Endothelial cell of umbilical vein (primary cell): ENCODE results near the gene GAR1. TPM values are rescaled to one million over a fixed set of nuclear protein-coding genes. Genes with fewer than 3 reads are reported as not detected.
A peak's percentile ranks its signal among the peaks of the same experiment; 100 is the strongest.

Experiments
- BruUV-seq: library from RNA; stranded (reverse); fragments of 400-500 nt; replicated peaks from 2 replicates; lab custom pipeline; 2021; lab: Mats Ljungman, UMichigan
- CTCF ChIA-PET: fragments of 300-600, 350-600 bp; sonication (Branson Sonifier 250); formaldehyde crosslinking; loops from one replicate; lab custom pipeline; 2021; ENCODE audit warnings: antibody characterized with exemption, inconsistent platforms; lab: Charles Lee
- POLR2A ChIA-PET: fragments of 300-600, 350-600 bp; sonication (Branson Sonifier 250); formaldehyde crosslinking; loops from one replicate; lab custom pipeline; 2021; ENCODE audit warnings: antibody characterized with exemption, inconsistent platforms; lab: Charles Lee
- DNase-seq: peaks from one replicate; pipeline ENCODE4 v3.0.0-alpha.2; 2011; ENCODE audit warnings: low read depth, low spot score
- FAIRE-seq: peaks from 2 replicates; lab custom pipeline; 2011; peaks lifted over from hg19 to GRCh38; lab: Jason Lieb, UNC
- H2AFZ ChIP-seq: 2 replicates; pipeline ENCODE4 v1.6.0; 2012; ENCODE audit warnings: low read depth, low read length, control low read depth, inconsistent platforms
- H3K27ac ChIP-seq: 2 replicates; pipeline ENCODE4 v1.5.1; 2011; ENCODE audit warnings: low read depth, mild to moderate bottlenecking, control low read depth, low read length, moderate library complexity; ENCODE audit not compliant: insufficient read depth
- H3K27me3 ChIP-seq, 2 experiments: 2 replicates each; pipeline versions ENCODE4 v1.6.0 to v1.6.1; 2011; ENCODE audit warnings: low read length in 2 of 2, mixed read lengths in 1 of 2; ENCODE audit not compliant: control insufficient read depth in 2 of 2, insufficient read depth in 2 of 2
- H3K36me3 ChIP-seq, 2 experiments: 2 replicates in 1 of 2; 3 replicates in 1 of 2; pipeline ENCODE4 v1.5.1; 2011; ENCODE audit warnings: low read length in 2 of 2, mild to moderate bottlenecking in 1 of 2, moderate library complexity in 1 of 2; ENCODE audit not compliant: control insufficient read depth in 2 of 2, insufficient read depth in 2 of 2; ENCODE audit errors: extremely low read depth in 1 of 2
- H3K4me1 ChIP-seq: 3 replicates; pipeline ENCODE4 v1.5.1; 2011; ENCODE audit warnings: mild to moderate bottlenecking, low read length; ENCODE audit not compliant: control insufficient read depth, insufficient read depth; ENCODE audit errors: extremely low read depth
- H3K4me2 ChIP-seq: 2 replicates; pipeline ENCODE4 v1.6.1; 2011; ENCODE audit warnings: low read length, control low read depth, mixed read lengths; ENCODE audit not compliant: insufficient read depth
- H3K4me3 ChIP-seq, 3 experiments: fragments of 200-600 bp in 1 of 3; sonication (generic), shearing (Covaris generic) in 1 of 3; replicated peaks in 1 of 3; 2 replicates each; pipeline ENCODE4 v1.5.1; 2011 to 2016; ENCODE audit warnings: control low read depth in 3 of 3, low read length in 3 of 3, mild to moderate bottlenecking in 2 of 3, inconsistent platforms in 1 of 3, low read depth in 1 of 3, moderate library complexity in 1 of 3; ENCODE audit not compliant: insufficient read depth in 1 of 3
- H3K79me2 ChIP-seq: 2 replicates; pipeline ENCODE4 v1.6.0; 2012; ENCODE audit warnings: low read length, inconsistent platforms; ENCODE audit not compliant: control insufficient read depth, insufficient read depth
- H3K9ac ChIP-seq: replicated peaks from 2 replicates; pipeline ENCODE3; 2011; ENCODE audit warnings: low read length, control low read depth; ENCODE audit not compliant: insufficient read depth; ENCODE audit errors: extremely low read depth
- H3K9me1 ChIP-seq: replicated peaks from 3 replicates; pipeline ENCODE4 v1.6.0; 2011; ENCODE audit warnings: mild to moderate bottlenecking, low read length; ENCODE audit not compliant: control insufficient read depth, insufficient read depth; ENCODE audit errors: extremely low read depth
- H3K9me3 ChIP-seq: replicated peaks from 2 replicates; pipeline ENCODE4 v1.5.1; 2012; ENCODE audit warnings: low read length, inconsistent platforms; ENCODE audit not compliant: control insufficient read depth, insufficient read depth
- H4K20me1 ChIP-seq: replicated peaks from 2 replicates; pipeline ENCODE3; 2011; ENCODE audit warnings: mild to moderate bottlenecking, low read length; ENCODE audit not compliant: control insufficient read depth, insufficient read depth; ENCODE audit errors: extremely low read depth
- CTCF ChIP-seq, 2 donors: IDR thresholded peaks; 1 replicate in 1 of 2; 2 replicates in 1 of 2; pipeline ENCODE4 v1.5.1; 2011; ENCODE audit warnings: low read length in 2 of 2, mild to moderate bottlenecking in 2 of 2, moderate library complexity in 2 of 2, control low read depth in 1 of 2, inconsistent platforms in 1 of 2, low read depth in 1 of 2; ENCODE audit not compliant: insufficient read depth in 1 of 2; ENCODE audit errors: extremely low read depth in 1 of 2
- EZH2 ChIP-seq: IDR thresholded peaks from 2 replicates; pipeline ENCODE4 v1.6.1; 2012; ENCODE audit warnings: borderline replicate concordance, low read depth, mild to moderate bottlenecking, moderate library complexity, low read length, inconsistent platforms; ENCODE audit not compliant: severe bottlenecking
- GATA2 ChIP-seq: IDR thresholded peaks from 2 replicates; pipeline ENCODE4 v1.7.0; 2011; ENCODE audit warnings: low read depth, mild to moderate bottlenecking, moderate library complexity, mixed read lengths, low read length; ENCODE audit not compliant: insufficient read length, insufficient read depth
- JUN ChIP-seq: IDR thresholded peaks from 2 replicates; pipeline ENCODE4 v1.6.1; 2011; ENCODE audit warnings: borderline replicate concordance, low read depth; ENCODE audit not compliant: insufficient read length, insufficient read depth
- MYC ChIP-seq: IDR thresholded peaks from one replicate; pipeline ENCODE4 v1.6.1; 2011; ENCODE audit warnings: mild to moderate bottlenecking, low read depth, low read length
- POLR2A ChIP-seq: IDR thresholded peaks from 2 replicates; pipeline ENCODE4 v1.6.1; 2012; ENCODE audit warnings: low read depth, mild to moderate bottlenecking, control low read depth, low read length
- POLR2AphosphoS5 ChIP-seq: IDR thresholded peaks from 2 replicates; pipeline ENCODE4 v1.6.1; 2012; ENCODE audit warnings: low read depth, mild to moderate bottlenecking, control low read depth, low read length, moderate library complexity; ENCODE audit not compliant: insufficient read depth
- dilution Hi-C: fragments of 300-500 bp; cut with MboI; formaldehyde crosslinking; loops from one replicate; pipeline ENCODE4 v1.15.0; 2019; ENCODE audit warnings: low sequenced_read_pairs; ENCODE audit not compliant: extremely low pct_ligation_motif_present
- intact Hi-C: fragments of 100-400 bp; cut with micrococcal nuclease; formaldehyde crosslinking; loops from one replicate; pipeline ENCODE4 v1.10.0; 2022
- polyA plus RNA-seq, 4 experiments: library from polyadenylated mRNA; depleted of rRNA in 3 of 4; stranded (reverse) in 3 of 4; unstranded in 1 of 4; fragments of >200 nt; gene quantifications; 2 replicates each; pipeline versions ENCODE4 v1.2.1 to v1.2.3, GENCODE V29; 2011 to 2012; ENCODE audit warnings: missing spikeins in 1 of 4
- total RNA-seq: library from RNA; stranded (reverse); gene quantifications from 2 replicates; pipeline ENCODE4 v1.2.3, GENCODE V29; 2021
- TF ChIP-seq, protein P1 (sequence below): IDR thresholded peaks from 2 replicates; pipeline ENCODE4 v1.6.1; 2011; ENCODE audit not compliant: insufficient read depth, insufficient read length

Gene GAR1
- total and polyA plus RNA-seq, 2 donors (not counting 3 experiments of a cell fraction or from before 2014, with no cell fraction given) = 12.7 to 29.1 TPM

DNA sequence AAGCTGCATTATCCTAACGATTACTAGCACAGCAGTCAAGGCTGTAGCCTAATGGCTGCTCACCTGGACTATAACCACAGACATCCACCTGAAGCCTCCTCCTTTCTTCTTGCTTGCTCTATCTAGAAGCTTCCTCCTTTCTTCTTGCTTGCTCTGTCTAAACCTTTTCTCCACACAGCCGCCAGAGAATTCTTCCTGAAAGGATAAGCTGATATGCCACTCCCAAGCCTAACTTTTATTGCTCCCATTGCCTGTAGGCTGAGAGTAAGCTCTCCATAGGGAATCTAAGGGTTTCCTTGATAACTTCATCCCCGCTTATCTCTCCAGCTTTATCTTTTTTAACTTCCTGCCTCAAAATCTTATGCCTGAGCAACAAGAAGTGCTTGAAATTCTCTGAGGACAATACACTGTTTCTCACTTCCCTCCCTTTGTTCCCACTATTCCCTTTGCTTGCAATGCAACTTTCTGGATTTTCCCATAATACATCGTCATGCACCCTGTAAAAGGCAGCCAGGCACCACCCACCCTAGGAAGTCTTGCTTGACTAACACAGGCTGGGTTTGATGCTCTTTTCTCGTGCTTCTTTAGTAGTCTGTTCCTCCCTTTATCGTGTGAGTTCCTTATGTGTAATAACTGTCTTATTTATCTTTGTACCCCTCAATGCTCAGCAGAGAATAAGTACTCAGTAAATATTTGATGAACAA is 31.0 kb downstream of the GAR1 start:
- H3K4me3 ChIP-seq = no peak overlapping the region
- peak overlapping the region; percentile 33 for H3K4me2 ChIP-seq
- ChIA-PET CTCF (interaction anchor here (1.2 kb wide), 1 partner anchor 132 kb away, joined by 4 read pairs; no protein-coding TSS in a partner anchor), POLR2A (no interaction called here)
- H3K9me1 ChIP-seq = no peaks in the 10 kb centered on the region
- H3K9ac ChIP-seq = no peak overlapping the region
- peak; percentile 19 for DNase-seq
- H3K79me2 ChIP-seq = no peaks in the 10 kb centered on the region
- H3K4me1 ChIP-seq = peaks cover 4% of the 10 kb centered on the region
- H3K27me3 ChIP-seq = no peaks in the 10 kb centered on the region
- FAIRE-seq = peak; percentile 18
- no peak overlapping the region for H2AFZ ChIP-seq
- dilution Hi-C loops (no loop called here), intact Hi-C loops (no loop called here)
- H3K27ac ChIP-seq = no peak overlapping the region
- TF ChIP-seq GATA2 (no peak), CTCF (IDR thresholded peaks at IDR 0.05; ENCODE audit: extremely low read depth in 1 of 2, insufficient read depth in 1 of 2, low read depth in 1 of 2, low read length in 2 of 2) (no peak), POLR2AphosphoS5 (no peak), EZH2 (no peak), JUN (no peak), POLR2A (no peak), MYC (no peak)
- TF ChIP-seq, protein P1, sequence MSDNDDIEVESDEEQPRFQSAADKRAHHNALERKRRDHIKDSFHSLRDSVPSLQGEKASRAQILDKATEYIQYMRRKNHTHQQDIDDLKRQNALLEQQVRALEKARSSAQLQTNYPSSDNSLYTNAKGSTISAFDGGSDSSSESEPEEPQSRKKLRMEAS = no peak
- no peaks in the 10 kb centered on the region for H3K9me3 ChIP-seq
- H4K20me1 ChIP-seq = no peaks in the 10 kb centered on the region
- BruUV-seq = no TSS peak
- H3K36me3 ChIP-seq = no peaks in the 10 kb centered on the region
